ENCODE data around the gene SP1. TPM values are rescaled to one million over a fixed set of nuclear protein-coding genes. Genes with fewer than 3 reads are reported as not detected.
"Not testable (repeated sequence)": the region's sequence is repeated elsewhere in the genome, so short reads cannot be mapped to it uniquely, and the experiment has no call there.

Gene SP1
- polyA plus RNA-seq, 4 donors = 76.7 to 82.3 (median 79.3) TPM

DNA sequence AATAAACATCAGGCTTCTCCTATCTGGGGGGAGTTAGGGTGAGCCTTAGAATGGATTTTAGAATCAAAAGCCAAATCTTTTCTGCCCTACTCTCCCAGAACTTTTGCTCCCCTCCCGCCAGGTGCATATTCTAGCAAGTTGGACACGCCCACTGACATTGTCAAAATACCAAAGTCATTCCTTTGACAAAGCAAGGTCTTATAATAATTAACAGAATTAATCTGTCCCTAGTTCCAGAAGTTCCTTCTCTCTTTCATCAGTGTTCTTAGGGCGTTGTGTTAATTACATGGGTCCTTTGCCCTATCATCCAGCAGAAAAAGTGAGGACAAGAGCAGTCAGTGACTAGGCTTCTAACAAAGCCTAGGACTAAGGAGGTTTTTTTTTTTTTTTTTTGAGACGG, 64.0 kb downstream of the SP1 start:
- no peak for DNase-seq (ENCODE audit: low read depth in 4 of 4, low spot score in 3 of 4)

DNA sequence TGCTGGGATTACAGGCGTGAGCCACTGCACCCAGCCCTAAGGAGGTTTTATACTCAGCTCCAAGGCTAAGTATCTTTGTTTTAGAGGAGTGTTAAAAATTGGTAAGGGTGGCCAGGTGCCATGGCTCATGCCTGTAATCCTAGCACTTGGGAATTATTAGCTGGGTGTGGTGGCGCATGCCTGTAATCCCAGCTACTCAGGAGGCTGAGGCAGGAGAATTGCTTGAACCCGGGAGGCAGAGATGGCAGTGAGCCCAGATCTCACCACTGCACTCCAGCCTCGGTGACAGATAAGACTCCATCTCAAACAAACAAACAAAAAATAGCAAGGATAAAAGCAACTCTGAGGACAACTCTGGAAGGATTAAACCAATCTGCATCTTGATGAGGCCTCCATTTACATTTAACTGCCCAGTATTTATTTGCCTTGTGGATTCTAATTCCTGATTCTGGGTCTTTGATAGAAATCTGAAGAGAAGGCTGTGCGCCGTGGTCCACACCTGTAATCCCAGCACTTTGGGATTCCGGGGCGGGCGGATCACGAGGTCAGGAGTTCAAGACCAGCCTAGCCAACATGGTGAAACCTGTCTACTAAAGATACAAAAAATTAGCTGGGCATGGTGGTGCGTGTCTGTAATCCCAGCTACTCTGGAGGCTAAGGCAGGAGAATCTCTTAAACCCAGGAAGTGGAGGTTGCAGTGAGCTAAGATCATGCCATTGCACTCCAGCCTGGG, 64.8 kb downstream of the SP1 start:
- DNase-seq (ENCODE audit: low read depth in 4 of 4, low spot score in 3 of 4) = not testable (repeated sequence)

- DNase-seq (ENCODE audit: low read depth in 4 of 4, low spot score in 3 of 4) = no peak
These were observed 71.0 kb downstream of the SP1 start for GRCh38 chr12:53450936-53451335.

DNA sequence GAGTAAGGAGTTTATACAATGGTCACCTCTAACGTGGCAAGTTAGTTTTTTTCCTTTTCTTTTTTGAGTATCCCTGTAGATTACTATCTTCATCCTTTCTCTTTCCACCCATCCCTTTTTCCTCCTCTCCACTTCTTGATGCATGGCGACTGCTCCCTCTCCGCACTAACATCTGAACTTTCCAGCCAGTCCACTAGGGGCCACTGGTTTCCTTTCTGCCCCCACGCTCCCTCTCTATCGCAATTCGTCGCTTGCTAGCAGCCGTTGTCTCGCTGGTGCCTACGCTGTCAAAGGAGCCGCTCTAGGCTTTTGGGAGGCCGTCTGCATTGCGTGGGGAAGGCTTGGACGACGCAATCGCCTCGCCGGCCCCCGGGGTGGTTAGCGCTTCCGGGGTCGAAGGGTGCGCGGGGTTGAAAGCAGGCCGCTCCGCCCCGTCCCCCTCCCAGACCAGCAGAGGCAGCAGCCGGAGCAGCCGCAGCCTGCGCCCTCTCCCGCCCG, 71.7 kb downstream of the SP1 start, which contains the start of gene PCBP2:
TSS of gene PCBP2 (plus strand) at position 442 of the 498 bp plus-strand sequence. CDS start 2,699 bp downstream, outside the sequence.
- DNase-seq (ENCODE audit: low read depth in 4 of 4, low spot score in 3 of 4) = peak; percentile 95 to 99 (median 97)

- DNase-seq (ENCODE audit: low read depth in 4 of 4, low spot score in 3 of 4) = peak in 3 of 4 donors; percentile 70 to 73 (median 72)
These were observed 72.4 kb downstream of the SP1 start for GRCh38 chr12:53452159-53453077.

DNA sequence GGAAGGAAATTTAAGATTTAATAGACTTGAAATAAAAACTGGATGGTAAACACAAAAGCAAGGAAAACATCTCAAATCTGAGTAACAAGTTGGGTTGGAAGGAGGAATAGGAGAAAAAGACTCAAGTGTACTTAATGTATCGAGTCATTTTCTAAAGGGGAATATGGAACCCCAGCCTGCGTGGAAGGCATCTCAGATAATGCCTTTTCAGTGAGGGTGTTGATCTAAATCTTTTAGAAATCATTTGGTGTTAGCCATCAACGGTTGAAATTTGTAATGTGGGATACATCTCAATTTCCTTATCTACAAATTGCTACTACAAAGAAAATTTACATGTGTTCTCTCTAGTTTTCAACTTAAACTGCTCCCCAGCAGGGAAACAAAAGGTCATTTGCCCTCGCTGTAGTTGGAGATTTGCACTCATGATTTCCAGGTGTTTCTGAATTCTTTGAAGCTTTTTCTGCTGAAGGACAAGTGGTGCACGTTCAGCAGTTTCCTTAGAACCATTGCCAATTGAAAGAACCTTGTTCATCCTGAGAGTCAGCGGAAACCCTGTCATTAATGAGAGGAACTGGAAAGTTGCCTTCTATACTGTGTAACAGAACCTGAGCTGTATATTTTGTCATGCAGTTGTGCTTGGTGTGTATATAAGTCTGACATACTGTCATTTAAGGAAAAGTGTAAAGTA, 74.1 kb downstream of the SP1 start:
- no peak for DNase-seq (ENCODE audit: low read depth in 4 of 4, low spot score in 3 of 4)

DNA sequence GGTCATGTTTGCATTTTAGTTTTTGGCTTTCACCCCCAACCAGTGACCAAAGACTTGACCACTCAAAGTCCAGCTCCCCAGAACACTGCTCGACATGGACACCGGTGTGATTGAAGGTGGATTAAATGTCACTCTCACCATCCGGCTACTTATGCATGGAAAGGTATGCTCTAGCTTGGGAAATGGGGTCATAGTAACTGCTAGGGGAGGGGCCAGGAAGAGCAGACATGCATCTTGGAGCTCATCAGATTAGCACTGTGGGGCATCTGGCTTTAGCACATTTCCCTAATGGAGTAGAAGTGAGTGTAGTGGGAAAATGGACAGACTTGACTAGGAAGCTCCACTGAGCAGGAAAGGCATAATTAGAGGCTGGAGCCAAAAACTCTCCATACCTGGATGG, 74.7 kb downstream of the SP1 start:
- no peak for DNase-seq (ENCODE audit: low read depth in 4 of 4, low spot score in 3 of 4)

GRCh38 chr12:53456654-53457366, 76.8 kb downstream of the SP1 start:
- DNase-seq (ENCODE audit: low read depth in 4 of 4, low spot score in 3 of 4) = no peak

GRCh38 chr12:53459097-53459496, 79.1 kb downstream of the SP1 start:
- DNase-seq (ENCODE audit: low read depth in 4 of 4, low spot score in 3 of 4) = no peak

GRCh38 chr12:53461059-53461458, 81.1 kb downstream of the SP1 start:
- DNase-seq (ENCODE audit: low read depth in 4 of 4, low spot score in 3 of 4) = no peak

GRCh38 chr12:53461591-53461990, 81.6 kb downstream of the SP1 start:
- no peak for DNase-seq (ENCODE audit: low read depth in 4 of 4, low spot score in 3 of 4)

- DNase-seq (ENCODE audit: low read depth in 4 of 4, low spot score in 3 of 4) = no peak
These were observed 83.0 kb downstream of the SP1 start for GRCh38 chr12:53462935-53463334.

DNA sequence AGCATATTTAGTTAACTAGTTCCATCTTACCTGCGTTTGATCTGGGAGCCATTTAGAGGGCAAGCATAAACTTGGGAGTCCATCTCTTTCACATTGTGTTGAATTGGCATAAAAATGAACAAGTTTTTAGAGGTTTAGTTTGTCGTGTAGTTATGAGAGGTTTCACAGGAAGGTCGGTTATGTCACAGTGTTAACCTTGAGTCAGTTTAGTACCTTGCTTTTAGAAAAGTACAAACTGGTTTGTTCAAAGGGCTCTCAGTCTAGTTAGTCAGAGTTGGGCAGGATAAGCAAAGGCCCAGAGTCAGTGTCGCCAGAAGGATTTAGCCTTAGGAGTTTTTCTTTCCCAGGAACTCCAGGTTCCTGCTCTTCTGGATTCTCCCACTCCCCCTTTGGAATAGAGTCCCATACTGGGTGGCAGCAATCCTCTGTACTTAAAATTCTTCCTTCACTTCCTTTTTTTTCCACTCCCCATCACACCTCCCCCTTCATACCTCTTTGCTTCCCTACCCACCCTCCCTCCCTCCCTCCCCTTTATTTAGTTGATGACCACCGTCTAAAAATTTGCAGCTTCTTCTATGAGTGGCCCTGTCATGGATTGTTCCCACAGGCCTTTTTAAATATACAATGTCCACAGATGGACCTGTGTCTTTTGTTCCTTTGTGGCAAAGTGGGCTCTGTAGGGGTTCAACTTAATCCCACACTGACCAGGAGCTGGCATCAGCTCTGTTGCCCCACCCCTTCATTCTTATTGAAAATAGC, 84.0 kb downstream of the SP1 start:
- DNase-seq (ENCODE audit: low read depth in 4 of 4, low spot score in 3 of 4) = no peak

- DNase-seq (ENCODE audit: low read depth in 4 of 4, low spot score in 3 of 4) = no peak
These were observed 84.9 kb downstream of the SP1 start for GRCh38 chr12:53464685-53465418.

GRCh38 chr12:53465679-53466078, 85.7 kb downstream of the SP1 start:
- DNase-seq (ENCODE audit: low read depth in 4 of 4, low spot score in 3 of 4) = no peak

All from left renal pelvis (tissue), 4 donors.